GM18505 (cell line): ENCODE results near the gene SOX13.
"Not testable (repeated sequence)": the region's sequence is repeated elsewhere in the genome, so short reads cannot be mapped to it uniquely, and the experiment has no call there.

Experiments used
- ATAC-seq: cut with Tn5 transposase; IDR thresholded peaks from one replicate; pipeline ENCODE4 v1.9.1; 2021; ENCODE audit not compliant: unreplicated experiment
- POLR2A ChIP-seq: IDR thresholded peaks from 4 replicates; pipeline ENCODE4 v1.6.1; 2011; ENCODE audit warnings: borderline replicate concordance; ENCODE audit not compliant: insufficient read depth, insufficient read length; ENCODE audit errors: extremely low read depth

SOX13 gene

DNA sequence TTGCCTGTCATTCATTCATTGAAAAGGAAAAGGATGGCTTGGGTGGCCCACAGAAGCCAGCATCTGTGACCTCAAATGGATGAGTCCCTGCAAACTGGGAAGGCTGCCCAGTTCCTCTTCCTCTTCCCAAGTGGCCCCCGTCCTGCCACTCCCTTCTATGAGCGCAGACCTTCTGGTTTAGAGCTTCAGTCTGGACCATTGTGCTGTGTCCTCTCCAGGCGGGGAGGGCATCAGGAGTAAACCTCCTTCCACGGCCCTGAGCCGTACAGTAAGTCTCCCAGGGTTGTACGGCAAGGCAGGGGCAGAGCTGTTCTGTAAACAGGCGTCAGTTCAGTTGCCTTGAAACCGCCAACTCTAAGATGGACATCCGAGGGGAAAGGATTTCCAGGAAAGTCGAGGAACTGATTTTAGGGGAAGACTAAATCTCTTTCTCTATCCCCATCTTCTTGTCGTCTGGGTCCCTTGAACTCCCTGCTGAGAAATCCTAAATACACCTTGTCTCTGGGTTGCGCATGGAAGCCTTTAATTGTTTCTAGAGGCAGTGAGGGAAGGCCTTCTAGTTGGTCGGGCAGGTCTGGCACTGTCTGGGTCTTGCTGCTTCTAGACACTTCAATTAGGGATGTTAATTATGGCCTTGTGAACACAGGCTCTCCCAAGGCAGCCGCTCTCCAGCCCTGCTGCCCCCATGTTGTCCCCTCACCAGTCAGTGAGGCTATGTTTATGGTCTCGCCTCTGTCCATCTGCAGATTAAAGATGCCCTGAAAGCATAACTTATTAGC lies 22.1 kb downstream of the SOX13 start:
- TF ChIP-seq POLR2A: no peak
- ATAC-seq: no peak

DNA sequence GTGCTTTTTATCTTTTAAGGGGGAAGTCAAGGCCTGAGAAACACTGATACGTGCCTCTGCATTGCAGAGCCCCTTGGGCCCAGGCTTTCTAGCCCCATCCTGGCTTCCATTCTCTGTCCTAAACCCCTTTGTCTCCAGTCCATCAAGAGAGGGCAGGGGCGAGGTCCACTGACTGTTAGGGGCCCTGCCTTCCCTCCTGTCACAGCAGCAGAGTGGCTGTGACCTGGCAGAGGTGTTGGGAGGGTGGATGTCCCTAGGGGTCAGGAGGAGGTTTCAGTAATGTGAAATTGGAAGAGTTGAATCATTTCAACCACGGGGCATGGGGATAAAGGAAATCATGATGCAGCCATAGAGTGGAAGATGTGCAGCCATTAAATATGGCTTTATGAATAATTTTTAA lies 24.0 kb downstream of the SOX13 start:
- ATAC-seq: no peak
- TF ChIP-seq POLR2A: no peak

DNA sequence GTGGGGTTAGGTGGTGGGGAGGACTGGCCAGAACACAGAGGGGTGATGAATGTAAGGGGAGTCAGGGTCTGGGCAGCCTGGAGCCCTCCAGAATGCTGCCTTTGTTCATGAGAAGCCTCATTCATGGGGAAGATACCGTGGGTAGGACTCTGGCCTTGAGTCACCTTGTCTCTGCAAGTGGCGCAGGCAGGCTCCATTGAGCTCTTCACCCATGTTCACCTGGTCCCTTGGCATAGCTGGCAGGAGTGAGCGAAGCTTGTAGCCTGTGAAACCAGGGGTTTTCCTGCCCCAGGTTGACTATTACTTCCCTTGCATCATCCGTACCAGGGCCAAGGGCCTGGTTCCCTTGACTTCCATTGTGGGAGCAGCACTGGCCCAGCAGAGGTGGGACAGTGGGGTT lies 25.8 kb downstream of the SOX13 start:
- no peak for ATAC-seq
- no peak for TF ChIP-seq POLR2A

DNA sequence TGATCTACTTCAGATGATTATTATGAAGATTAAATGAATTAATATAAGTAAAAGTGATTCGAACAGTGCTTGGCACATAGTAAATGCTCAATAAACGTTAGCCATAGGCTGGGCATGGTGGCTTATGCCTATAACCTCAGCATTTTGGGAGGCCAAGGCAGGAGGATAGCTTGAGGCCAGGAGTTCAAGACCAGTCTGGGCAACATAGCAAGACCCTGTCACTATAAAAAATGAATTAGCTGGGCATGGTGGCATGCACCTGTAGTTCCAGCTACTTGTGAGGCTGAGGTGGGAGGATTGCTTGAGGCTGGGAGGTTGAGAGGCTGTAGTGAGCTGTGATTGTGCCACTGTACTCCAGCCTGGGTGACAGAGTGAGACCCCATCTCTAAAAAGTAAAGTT lies 26.8 kb downstream of the SOX13 start:
- not testable (repeated sequence) for ATAC-seq

DNA sequence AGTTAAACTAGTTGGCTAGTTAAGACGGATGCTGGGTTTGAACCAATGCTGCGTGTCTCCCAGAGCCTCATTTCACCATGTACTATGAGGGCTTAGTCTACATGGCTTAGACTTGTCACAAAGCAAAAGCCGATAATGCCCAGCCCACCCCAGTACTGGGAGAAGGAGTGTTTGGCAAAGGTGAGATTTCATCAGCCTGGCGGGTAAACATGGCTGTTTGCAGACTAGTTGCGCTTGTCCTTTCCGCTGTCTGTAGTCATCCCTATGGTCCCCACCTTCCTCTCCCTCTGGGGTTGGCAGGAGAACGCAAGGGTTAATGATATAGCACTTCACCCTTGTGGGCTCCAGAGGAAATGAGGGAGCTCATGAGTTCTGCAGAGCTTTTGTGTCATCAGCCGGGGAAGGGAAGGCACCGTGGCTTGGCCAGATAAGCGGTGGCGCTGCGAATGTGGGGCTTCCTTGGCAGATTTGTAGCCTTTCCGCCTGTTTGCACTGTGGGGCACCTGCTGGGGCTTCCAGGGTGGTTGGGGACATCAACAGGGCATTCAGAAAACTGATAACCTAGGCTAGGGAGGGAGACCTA lies 29.2 kb downstream of the SOX13 start:
- ATAC-seq: no peak

DNA sequence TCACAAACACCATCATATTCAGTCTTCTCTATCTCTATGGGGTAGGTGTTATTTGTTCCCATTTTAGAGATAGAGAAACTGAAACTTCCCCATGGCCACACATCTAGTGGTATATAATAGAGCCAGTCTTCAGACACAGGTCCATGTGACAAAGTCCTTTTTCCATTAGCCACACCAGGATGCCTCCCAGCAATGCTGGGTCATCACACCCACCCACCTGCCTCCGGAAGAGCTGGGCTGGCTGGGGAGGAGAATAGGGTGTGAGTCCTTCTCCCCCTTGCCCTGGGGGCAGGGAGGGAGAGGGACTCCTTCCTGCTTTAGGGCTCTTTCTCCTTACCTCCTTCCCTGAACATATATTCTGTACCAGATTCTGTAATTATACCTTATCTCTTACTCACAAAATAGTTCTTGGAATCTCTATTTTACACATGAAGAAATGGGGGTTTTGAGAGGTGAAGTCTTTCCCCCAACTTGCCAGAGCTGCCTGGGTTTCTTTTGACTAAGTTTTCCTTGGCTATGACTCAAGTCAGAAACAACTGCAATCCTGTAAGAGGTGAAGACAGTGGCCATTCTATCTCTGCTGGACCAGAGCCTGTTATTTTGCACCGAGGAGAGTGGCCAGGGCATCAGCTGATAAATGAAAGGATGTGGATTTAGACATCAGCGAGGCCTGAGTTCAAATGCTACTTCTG lies 30.0 kb downstream of the SOX13 start:
- ATAC-seq: no peak
- TF ChIP-seq POLR2A: no peak

More for the DNA sequence above, 29.2 kb downstream of the SOX13 start:
- no peak for TF ChIP-seq POLR2A

DNA sequence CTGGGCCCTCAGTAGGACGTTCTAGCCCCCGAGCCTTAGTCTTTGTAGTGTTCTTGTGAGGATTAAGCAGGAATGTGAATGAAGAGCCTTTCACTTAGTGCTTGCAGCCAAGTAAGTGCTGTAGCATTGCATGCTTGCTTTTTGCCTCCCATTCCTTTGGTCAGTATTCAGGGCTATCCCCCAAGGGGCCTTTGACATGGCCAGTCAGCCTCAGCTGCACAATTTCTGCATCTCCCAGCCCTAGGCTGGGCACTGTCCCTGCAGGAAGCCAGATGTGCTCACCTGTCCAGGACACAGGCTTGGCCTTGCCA lies 30.5 kb downstream of the SOX13 start:
- ATAC-seq: no peak
- TF ChIP-seq POLR2A: no peak

DNA sequence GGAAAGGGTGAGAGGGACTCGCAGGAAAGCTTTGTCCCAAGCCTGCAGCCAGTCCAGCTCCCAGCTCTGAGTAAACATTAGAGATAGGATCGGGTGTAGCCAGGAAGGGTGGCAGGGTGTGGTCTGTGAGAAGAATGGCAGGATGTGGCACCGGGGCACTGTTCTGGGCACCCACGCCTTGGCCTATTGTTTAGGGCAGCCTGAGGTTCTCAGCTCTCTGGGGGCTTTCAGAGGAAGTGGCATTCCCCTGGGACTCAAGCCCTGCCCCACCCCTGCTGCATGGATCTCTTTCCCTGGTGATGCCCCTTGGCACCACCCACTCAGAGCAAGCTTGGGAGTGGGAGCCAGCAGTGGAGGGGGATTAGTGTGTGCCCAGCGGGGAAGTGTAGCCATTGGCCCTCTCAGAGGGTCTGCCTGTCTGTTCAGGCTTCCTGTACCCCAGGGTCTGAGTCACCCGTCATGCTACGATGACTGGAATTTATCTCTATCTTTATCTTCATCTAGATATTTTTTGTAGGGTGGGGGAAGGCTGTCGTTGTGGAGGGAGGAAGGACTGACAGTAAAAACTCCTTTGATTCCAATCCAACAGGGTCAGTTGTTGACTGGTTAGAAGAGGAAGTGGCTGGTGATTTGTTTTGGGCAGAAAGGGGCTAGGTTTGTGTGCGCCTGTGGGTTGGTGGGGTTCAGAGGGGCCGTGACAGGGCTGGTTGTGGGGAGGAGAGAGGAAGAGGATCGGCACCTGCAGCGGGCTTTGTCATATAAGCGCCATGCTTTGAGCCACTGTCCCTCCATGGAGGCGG lies 31.6 kb downstream of the SOX13 start:
- TF ChIP-seq POLR2A: no peak
- ATAC-seq: no peak

DNA sequence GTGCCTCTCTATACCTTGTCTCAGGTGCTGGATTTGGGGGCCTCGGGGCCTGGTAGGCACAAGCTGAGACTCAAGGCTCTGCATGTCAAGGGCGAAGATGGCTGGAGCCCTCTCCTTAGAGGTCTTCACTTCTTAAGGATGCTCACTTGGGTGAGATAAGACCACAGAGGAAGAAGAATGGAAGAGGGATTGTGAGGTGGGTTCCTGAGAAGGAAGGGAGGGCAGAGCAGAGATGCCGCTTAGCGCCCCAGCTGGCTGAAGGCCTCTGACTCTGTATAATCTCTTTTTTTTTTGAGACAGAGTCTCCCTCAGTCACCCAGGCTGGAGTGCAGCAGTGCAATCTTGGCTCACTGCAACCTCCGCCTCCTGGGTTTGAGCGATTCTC lies 32.2 kb downstream of the SOX13 start:
- no peak for TF ChIP-seq POLR2A
- no peak for ATAC-seq

DNA sequence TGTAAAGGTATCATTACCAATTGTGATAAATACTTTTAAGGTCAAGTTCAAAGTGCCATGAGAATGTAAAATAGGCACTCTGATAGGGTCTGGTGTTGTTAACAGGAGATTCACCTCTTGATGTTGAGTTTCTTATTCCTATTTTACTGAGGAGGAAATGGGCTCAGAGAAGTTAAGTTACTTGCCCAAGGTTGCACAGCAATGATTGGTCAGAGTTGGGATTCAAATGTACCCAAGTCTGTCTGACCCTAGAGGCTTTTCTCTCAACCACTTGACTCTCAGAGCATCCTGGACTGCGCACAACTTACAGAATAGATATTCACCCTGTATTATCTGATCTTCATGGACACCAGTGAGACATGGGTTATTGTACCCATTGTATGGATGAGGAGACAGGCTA lies 33.9 kb downstream of the SOX13 start:
- ATAC-seq: no peak
- no peak for TF ChIP-seq POLR2A

DNA sequence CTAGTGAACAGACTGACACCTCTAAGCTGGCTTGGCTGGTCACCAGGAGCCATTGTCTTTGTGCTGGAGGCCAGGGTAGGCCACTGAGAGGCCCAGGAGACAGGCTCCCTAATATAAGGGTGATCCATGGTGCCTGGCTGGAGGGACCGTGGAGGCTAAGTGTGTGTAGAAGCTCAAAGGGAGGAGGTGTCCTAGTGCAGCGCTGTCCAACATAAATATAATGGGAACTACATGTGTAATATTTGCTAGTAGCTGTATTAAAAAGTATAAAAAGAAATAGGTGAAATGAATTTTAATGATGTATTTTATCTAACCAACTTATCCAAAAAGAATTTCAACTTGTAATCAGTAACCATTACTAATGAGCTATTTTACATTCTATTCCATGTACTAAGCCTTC lies 35.0 kb downstream of the SOX13 start:
- TF ChIP-seq POLR2A: no peak
- ATAC-seq: no peak

DNA sequence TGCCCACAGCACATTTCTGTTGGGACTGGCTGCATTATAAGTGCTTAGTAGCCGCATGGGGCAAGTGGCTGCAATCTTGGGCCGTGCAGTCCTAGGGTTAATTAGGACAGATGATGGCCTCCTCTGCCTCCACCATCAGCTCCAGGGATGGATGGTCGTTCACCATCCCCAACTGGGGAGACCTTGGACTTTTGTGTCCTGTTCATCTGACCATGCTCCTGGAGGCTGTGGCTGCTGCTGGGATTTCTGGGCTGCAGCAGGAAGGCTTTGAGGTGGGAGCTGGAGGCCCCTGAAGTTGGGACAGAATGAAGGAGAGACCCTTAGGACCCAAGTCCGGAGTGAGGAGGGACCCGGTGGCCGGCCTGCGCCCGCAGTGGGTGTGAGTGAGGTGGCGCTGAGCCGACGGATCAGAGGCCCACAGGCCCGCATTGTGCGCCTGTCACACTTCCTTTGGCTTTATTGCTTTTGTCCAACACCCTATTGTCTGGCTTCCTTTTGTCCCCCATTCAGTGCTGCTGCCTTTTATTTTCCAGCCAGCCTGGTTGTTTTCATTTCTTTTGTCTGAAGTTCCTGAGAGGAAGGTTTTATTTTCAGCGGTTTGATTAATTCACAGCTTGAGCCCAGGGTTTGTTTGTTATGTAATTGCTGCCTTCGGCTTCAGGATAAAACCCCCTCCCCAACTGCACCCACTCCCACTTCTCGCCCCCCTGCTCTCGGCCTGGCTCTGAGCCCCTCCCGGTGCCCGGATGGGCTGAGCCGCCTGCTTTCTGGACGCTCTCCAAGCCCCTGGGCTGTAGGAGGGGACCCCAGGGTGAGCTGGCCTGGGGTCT lies 35.6 kb downstream of the SOX13 start:
- no peak for ATAC-seq
- TF ChIP-seq POLR2A: no peak
